Ascending aorta (tissue), 2 donors: ENCODE data around the gene KLHDC4. TPM values are rescaled to one million over a fixed set of nuclear protein-coding genes. Genes with fewer than 3 reads are reported as not detected.
"Not testable (repeated sequence)": the region's sequence is repeated elsewhere in the genome, so short reads cannot be mapped to it uniquely, and the experiment has no call there.

Experiments
- DNase-seq, 2 donors: peaks; one replicate each; pipeline ENCODE4 v3.0.0-alpha.2; 2019; ENCODE audit warnings: low spot score in 2 of 2
- H3K27ac ChIP-seq, 2 donors: fragments of 200-600 bp; sonication (generic); one replicate each; pipeline ENCODE4 v1.5.1; 2016 to 2017; ENCODE audit warnings: mild to moderate bottlenecking in 1 of 2
- H3K27me3 ChIP-seq: fragments of 200-600 bp; sonication (generic); one replicate; pipeline ENCODE4 v1.5.1; 2017
- H3K36me3 ChIP-seq, 2 donors: fragments of 200-600 bp; sonication (generic); one replicate each; pipeline ENCODE4 v1.5.1; 2016
- H3K4me1 ChIP-seq, 2 donors: fragments of 200-600 bp; sonication (generic); one replicate each; pipeline ENCODE4 v1.5.1; 2016 to 2017; ENCODE audit warnings: mild to moderate bottlenecking in 1 of 2
- H3K4me3 ChIP-seq, 2 donors: fragments of 200-600 bp; sonication (generic); one replicate each; pipeline ENCODE4 v1.5.1; 2016 to 2017; ENCODE audit warnings: mild to moderate bottlenecking in 1 of 2
- H3K9me3 ChIP-seq, 2 donors: fragments of 200-600 bp; sonication (generic); one replicate each; pipeline ENCODE4 v1.5.1; 2016
- intact Hi-C: fragments of 100-400 bp; cut with DNase I; formaldehyde crosslinking; loops from one replicate; pipeline ENCODE4 v1.15.1; 2023
- total RNA-seq: library from RNA; depleted of rRNA; stranded (reverse); fragments of >200 nt; gene quantifications from one replicate; pipeline ENCODE4 v1.1.0, GENCODE V29; 2016
- TF ChIP-seq, protein P1 (sequence below), 3 experiments: fragments of 200-600 bp in 2 of 3; fragments of 450-650 bp in 1 of 3; sonication (generic) in 2 of 3; IDR thresholded peaks; one replicate each; pipeline ENCODE4 v1.5.1; 2016 to 2019; ENCODE audit warnings: antibody characterized with exemption in 3 of 3, mild to moderate bottlenecking in 1 of 3, moderate library complexity in 1 of 3

KLHDC4 gene
- total RNA-seq, 1 donor from 2014 or later: 38.4 TPM

DNA sequence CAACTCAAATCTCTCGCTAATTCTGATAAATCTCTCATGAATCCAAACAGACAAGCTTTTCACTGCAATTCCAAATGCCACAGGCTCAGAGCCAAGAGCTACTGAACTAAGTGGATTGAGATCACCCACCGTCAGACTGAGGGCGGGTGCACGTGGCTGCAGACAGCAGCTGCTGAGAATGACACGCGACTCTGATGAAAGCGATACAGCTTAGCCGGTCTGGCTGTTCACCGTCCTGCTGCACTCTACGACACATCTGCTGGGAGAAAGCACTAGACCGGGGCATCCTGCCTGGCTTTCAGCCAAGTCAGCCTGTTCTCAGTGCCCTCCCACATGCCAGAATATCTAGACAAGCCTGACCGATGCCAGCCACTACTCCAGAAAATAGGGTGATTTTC is 42.6 kb downstream of the KLHDC4 start:
- Histone ChIP-seq H3K4me3 (no peak overlapping the region), H3K27ac (no peak overlapping the region), H3K9me3 (no peaks in the 10 kb centered on the region), H3K27me3 (no peaks in the 10 kb centered on the region), H3K36me3 (peaks cover 15 to 23% of the 10 kb centered on the region in 2 donors), H3K4me1 (no peaks in the 10 kb centered on the region)
- TF ChIP-seq, protein P1, sequence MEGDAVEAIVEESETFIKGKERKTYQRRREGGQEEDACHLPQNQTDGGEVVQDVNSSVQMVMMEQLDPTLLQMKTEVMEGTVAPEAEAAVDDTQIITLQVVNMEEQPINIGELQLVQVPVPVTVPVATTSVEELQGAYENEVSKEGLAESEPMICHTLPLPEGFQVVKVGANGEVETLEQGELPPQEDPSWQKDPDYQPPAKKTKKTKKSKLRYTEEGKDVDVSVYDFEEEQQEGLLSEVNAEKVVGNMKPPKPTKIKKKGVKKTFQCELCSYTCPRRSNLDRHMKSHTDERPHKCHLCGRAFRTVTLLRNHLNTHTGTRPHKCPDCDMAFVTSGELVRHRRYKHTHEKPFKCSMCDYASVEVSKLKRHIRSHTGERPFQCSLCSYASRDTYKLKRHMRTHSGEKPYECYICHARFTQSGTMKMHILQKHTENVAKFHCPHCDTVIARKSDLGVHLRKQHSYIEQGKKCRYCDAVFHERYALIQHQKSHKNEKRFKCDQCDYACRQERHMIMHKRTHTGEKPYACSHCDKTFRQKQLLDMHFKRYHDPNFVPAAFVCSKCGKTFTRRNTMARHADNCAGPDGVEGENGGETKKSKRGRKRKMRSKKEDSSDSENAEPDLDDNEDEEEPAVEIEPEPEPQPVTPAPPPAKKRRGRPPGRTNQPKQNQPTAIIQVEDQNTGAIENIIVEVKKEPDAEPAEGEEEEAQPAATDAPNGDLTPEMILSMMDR (IDR thresholded peaks at IDR 0.05): no peak
- no peak for DNase-seq
- intact Hi-C loops: no loop called here

DNA sequence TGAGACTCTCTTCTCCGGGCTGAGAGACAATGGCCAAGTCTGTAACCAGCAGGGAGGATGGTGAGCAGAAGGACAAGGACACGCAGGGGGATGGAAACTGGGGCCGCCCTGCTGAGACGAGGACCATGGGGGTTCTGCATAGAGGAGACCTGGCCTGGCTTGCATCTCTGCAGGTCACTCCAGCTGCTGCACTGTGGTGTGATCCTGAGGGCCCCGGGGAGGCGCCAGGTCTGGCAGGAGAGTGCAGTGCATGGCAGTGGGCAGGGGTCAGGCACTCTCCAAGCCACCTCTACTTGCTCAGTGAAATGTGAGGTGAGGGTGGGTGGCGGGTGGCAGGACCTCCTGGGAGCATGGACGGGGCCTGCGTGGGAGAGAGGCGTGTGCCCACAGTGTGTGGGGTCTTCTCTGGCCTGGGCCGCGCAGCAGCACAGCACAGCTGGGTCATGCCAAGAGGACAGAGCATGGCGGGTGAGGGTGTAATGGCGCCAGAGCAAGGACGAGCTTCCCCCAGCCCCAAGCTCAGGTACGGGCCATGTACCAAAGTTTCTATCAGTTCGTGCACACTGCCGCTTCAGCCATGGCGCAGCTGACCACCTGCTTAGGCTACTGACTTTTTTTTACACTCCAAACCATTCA is 43.1 kb downstream of the KLHDC4 start:
- no peaks in the 10 kb centered on the region for H3K9me3 ChIP-seq
- no peaks in the 10 kb centered on the region for H3K4me1 ChIP-seq
- DNase-seq: no peak
- intact Hi-C loops: no loop called here
- TF ChIP-seq, protein P1 (IDR thresholded peaks at IDR 0.05): no peak
- peaks cover 15 to 20% of the 10 kb centered on the region in 2 donors for H3K36me3 ChIP-seq
- H3K27ac ChIP-seq: no peak overlapping the region
- no peak overlapping the region for H3K4me3 ChIP-seq
- no peaks in the 10 kb centered on the region for H3K27me3 ChIP-seq

DNA sequence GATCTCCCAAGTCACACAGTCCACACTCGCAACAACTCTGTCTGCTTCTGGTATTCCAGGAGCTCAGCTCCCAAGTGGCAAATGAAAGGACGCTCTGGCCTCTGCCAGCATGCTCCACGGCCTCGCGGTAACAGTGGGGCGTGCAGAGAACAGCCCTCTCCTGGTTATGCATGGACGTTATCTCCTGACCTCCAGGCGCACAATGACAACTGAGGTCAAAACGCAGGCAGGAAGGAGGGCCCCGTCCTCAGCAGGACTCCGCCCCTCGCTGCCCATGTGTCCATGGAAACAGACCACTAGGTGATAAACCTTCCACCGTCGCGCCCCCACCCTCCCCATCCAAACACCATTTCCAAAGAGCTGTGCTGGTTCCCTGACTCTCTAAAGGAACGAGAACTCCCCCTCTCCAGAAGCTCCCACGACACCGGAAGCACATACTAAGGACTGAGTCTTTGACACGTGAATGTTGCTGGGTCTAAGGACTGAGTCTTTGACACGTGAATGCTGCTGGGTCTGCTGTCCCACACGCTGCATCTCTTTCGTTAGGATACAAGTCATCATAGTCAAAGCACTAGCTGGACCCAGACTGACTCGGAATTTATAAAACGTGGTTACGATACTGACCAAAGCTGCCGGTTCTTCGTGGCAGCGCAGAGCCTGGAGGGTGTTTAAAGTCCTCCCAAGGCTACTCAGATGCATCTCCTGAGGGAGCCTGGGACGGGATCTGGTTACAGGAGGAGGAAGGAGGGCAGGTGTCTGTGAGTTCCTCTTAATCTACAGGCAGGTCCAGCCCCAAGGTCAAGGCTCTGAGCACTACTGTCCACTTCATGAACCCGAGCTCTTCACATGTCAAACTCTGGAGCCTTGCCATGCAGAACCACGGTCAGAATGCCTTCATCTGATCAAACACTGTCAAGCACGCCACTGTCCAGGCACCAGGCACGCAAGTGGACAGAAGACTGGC is 43.9 kb downstream of the KLHDC4 start:
- no peaks in the 10 kb centered on the region for H3K4me1 ChIP-seq
- no peak overlapping the region for H3K27ac ChIP-seq
- intact Hi-C loops: no loop called here
- TF ChIP-seq, protein P1 (IDR thresholded peaks at IDR 0.05): no peak
- peaks cover 15 to 18% of the 10 kb centered on the region in 2 donors for H3K36me3 ChIP-seq
- no peak overlapping the region for H3K4me3 ChIP-seq
- H3K9me3 ChIP-seq: no peaks in the 10 kb centered on the region
- no peaks in the 10 kb centered on the region for H3K27me3 ChIP-seq
- DNase-seq: no peak

DNA sequence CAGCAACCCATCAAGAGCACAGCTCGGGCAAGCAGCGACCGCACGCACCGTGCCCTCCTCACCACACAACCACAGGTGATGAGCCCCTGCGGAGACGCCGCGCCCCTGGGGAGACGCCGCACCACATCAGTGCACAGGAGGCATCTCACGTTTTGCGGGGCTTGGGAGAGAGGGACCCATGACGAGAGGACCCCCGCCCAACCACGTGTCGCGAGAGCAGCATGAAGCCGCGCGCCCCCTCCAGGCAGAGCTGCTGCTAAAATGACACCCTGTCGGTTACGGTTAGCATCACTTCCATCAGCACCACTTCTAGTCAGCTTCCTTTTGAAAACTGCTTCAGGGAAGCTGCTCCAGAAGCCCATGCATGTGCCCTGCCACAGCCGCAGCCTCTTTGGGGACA is 45.3 kb downstream of the KLHDC4 start:
- no peak for DNase-seq
- TF ChIP-seq, protein P1 (IDR thresholded peaks at IDR 0.05): no peak
- peaks cover 19 to 24% of the 10 kb centered on the region in 2 donors for H3K36me3 ChIP-seq
- H3K9me3 ChIP-seq: no peaks in the 10 kb centered on the region
- H3K27me3 ChIP-seq: no peaks in the 10 kb centered on the region
- no peak overlapping the region for H3K27ac ChIP-seq
- no peaks in the 10 kb centered on the region for H3K4me1 ChIP-seq
- no peak overlapping the region for H3K4me3 ChIP-seq
- intact Hi-C loops: no loop called here

DNA sequence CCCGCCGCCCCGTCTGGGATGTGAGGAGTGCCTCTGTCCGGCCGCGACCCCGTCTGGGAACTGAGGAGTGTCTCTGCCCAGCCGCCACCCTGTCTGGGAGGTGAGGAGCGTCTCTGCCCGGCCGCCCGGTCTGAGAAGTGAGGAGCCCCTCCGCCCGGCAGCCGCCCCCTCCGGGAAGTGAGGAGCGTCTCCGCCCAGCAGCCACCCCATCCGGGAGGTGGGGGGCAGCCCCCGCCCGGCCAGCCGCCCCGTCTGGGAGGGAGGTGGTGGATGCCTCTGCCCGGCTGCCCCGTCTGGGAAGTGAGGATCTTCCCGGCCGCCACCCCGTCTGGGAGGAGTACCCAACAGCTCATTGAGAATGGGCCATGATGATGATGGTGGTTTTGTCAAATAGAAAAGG is 47.0 kb downstream of the KLHDC4 start:
- H3K27ac ChIP-seq, H3K4me3 ChIP-seq, H3K9me3 ChIP-seq, H3K4me1 ChIP-seq, H3K27me3 ChIP-seq, intact Hi-C loops, DNase-seq: not testable (repeated sequence)
- peaks cover 22 to 27% of the 10 kb centered on the region in 2 donors for H3K36me3 ChIP-seq

DNA sequence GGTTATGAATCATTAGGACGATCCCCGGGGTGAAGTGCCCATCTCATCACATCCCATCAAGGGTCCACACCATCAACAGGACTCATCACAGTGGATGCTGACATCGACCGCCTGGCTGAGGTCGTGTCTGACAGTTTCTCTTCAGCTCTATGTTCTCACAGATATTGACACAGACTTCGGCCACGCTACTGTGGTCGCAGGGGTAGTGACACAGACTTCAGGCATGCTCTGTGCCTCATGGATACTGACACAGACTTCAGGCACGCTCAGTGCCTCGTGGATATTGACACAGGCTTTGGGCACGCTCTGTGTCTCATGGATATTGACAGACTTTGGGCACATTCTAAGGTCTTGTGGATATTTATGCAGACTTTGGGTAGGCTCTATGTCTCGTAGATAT is 50.1 kb downstream of the KLHDC4 start:
- Histone ChIP-seq H3K27ac (no peak overlapping the region), H3K4me1 (no peaks in the 10 kb centered on the region), H3K9me3 (no peaks in the 10 kb centered on the region), H3K4me3 (no peak overlapping the region), H3K27me3 (no peaks in the 10 kb centered on the region), H3K36me3 (peaks cover 18 to 42% of the 10 kb centered on the region in 2 donors)
- no peak for DNase-seq
- intact Hi-C loops: no loop called here
- TF ChIP-seq, protein P1 (IDR thresholded peaks at IDR 0.05): no peak
